HepG2 (cell line): Measurements from ENCODE around the gene BRAF. TPM values are rescaled to one million over a fixed set of nuclear protein-coding genes. Genes with fewer than 3 reads are reported as not detected.

Experiments
- CENPT ChIP-seq: sonication (generic); formaldehyde crosslinking; IDR thresholded peaks from 2 replicates; pipeline ENCODE4 v1.8.0; 2022; ENCODE audit warnings: low read depth, mild to moderate bottlenecking, moderate library complexity, missing genetic modification reagents
- CHD4 ChIP-seq: fragments of 200-600 bp; sonication (generic); IDR thresholded peaks from 2 replicates; pipeline ENCODE4 v1.7.0; 2017; ENCODE audit warnings: mild to moderate bottlenecking, low read length, borderline replicate concordance
- ETV6 ChIP-seq: sonication (generic); formaldehyde crosslinking; conservative IDR thresholded peaks from 2 replicates; pipeline ENCODE4 v1.4.0; 2020; ENCODE audit warnings: missing genetic modification reagents
- FOSL2 ChIP-seq: sonication (generic); formaldehyde crosslinking; IDR thresholded peaks from 2 replicates; pipeline ENCODE4 v1.4.0; 2020; ENCODE audit warnings: missing genetic modification reagents
- HDAC1 ChIP-seq: sonication (generic); formaldehyde crosslinking; IDR thresholded peaks from 2 replicates; pipeline ENCODE4 v1.5.1; 2020; ENCODE audit warnings: mild to moderate bottlenecking, missing genetic modification reagents
- HMGA1 ChIP-seq: sonication (generic); formaldehyde crosslinking; conservative IDR thresholded peaks from 2 replicates; pipeline ENCODE4 v1.4.0; 2020; ENCODE audit warnings: missing genetic modification reagents
- LCORL ChIP-seq, 2 experiments: fragments of 450-650 bp in 1 of 2; sonication (generic) in 1 of 2; formaldehyde crosslinking in 1 of 2; IDR thresholded peaks; 2 replicates each; pipeline versions ENCODE4 v1.5.0 to v1.6.1; 2017 to 2020; ENCODE audit warnings: antibody characterized with exemption in 1 of 2, missing genetic modification reagents in 1 of 2
- MTA3 ChIP-seq: sonication (generic); formaldehyde crosslinking; IDR thresholded peaks from 2 replicates; pipeline ENCODE4 v1.4.0; 2020; ENCODE audit warnings: missing genetic modification reagents
- NFRKB ChIP-seq: fragments of 450-650 bp; IDR thresholded peaks from 2 replicates; pipeline ENCODE4 v1.6.1; 2017
- NR1H2 ChIP-seq: sonication (generic); formaldehyde crosslinking; IDR thresholded peaks from 2 replicates; pipeline ENCODE4 v1.8.1; 2022; ENCODE audit warnings: low read depth, missing genetic modification reagents, borderline replicate concordance
- ONECUT2 ChIP-seq: sonication (generic); formaldehyde crosslinking; IDR thresholded peaks from 2 replicates; pipeline ENCODE4 v1.4.0; 2020; ENCODE audit warnings: missing genetic modification reagents
- RFX3 ChIP-seq: IDR thresholded peaks from 2 replicates; pipeline ENCODE4 v1.6.1; 2016; ENCODE audit warnings: missing biosample characterization, missing genetic modification reagents
- TSC22D2 ChIP-seq: sonication (generic); formaldehyde crosslinking; IDR thresholded peaks from 2 replicates; pipeline ENCODE4 v1.5.1; 2020; ENCODE audit warnings: missing genetic modification reagents, mild to moderate bottlenecking, borderline replicate concordance
- U2AF2 ChIP-seq: fragments of 200-400 bp; formaldehyde crosslinking; IDR thresholded peaks from 2 replicates; pipeline ENCODE4 v1.6.1; 2017; ENCODE audit warnings: low read depth, mild to moderate bottlenecking, low read length
- ZNF670 ChIP-seq: sonication (generic); formaldehyde crosslinking; IDR thresholded peaks from 2 replicates; pipeline ENCODE4 v1.8.0; 2022; ENCODE audit warnings: mild to moderate bottlenecking, missing genetic modification reagents, borderline replicate concordance
- ZNF747 ChIP-seq: sonication (generic); formaldehyde crosslinking; IDR thresholded peaks from 2 replicates; pipeline ENCODE4 v1.8.1; 2023; ENCODE audit warnings: missing genetic modification reagents, mild to moderate bottlenecking, borderline replicate concordance
- ZNF772 ChIP-seq: sonication (generic); formaldehyde crosslinking; IDR thresholded peaks from 2 replicates; pipeline ENCODE4 v1.5.0; 2020; ENCODE audit warnings: mild to moderate bottlenecking, missing genetic modification reagents
- polyA plus RNA-seq, 8 experiments: library from polyadenylated mRNA; depleted of rRNA in 3 of 8; stranded (reverse) in 7 of 8; unstranded in 1 of 8; fragments of >200 nt; fragmentation: Illumina TruSeq in 4 of 8; extraction: Trizol in 4 of 8; gene quantifications; 2 replicates each; pipeline versions ENCODE4 v1.2.1 to v1.2.3, GENCODE V29; 2011 to 2016; ENCODE audit warnings: low read depth in 4 of 8, missing spikeins in 1 of 8, mixed read lengths in 1 of 8; ENCODE audit not compliant: insufficient read depth in 1 of 8
- total RNA-seq, 5 experiments: library from RNA; depleted of rRNA; stranded (reverse); fragments of >200 nt; fragmentation: Illumina TruSeq; extraction: Trizol; gene quantifications; 2 replicates each; pipeline ENCODE4 v1.2.3, GENCODE V29; 2016; ENCODE audit warnings: low read depth in 1 of 5
- TF ChIP-seq, protein P1 (sequence below): IDR thresholded peaks from 2 replicates; pipeline ENCODE4 v1.6.1; 2016; ENCODE audit warnings: mild to moderate bottlenecking
- TF ChIP-seq, protein P2 (sequence below): sonication (generic); formaldehyde crosslinking; IDR thresholded peaks from 2 replicates; pipeline ENCODE4 v1.8.0; 2022; ENCODE audit warnings: mild to moderate bottlenecking, missing genetic modification reagents, moderate library complexity
- TF ChIP-seq, protein P3 (sequence below): sonication (generic); formaldehyde crosslinking; IDR thresholded peaks from 2 replicates; pipeline ENCODE4 v1.4.0; 2020; ENCODE audit warnings: missing genetic modification reagents, borderline replicate concordance
- TF ChIP-seq, protein P4 (sequence below), 2 experiments: fragments of 450-650 bp in 1 of 2; sonication (generic) in 1 of 2; formaldehyde crosslinking; IDR thresholded peaks; 2 replicates each; pipeline versions ENCODE4 v1.5.0 to v1.8.0; 2020 to 2022; ENCODE audit warnings: mild to moderate bottlenecking in 1 of 2, missing genetic modification reagents in 1 of 2

BRAF gene
- total and polyA plus RNA-seq, 2 of the 13 experiments (the other 11 are each of a cell fraction or from before 2014, with no cell fraction given), result 12.5 to 13.4 TPM

DNA sequence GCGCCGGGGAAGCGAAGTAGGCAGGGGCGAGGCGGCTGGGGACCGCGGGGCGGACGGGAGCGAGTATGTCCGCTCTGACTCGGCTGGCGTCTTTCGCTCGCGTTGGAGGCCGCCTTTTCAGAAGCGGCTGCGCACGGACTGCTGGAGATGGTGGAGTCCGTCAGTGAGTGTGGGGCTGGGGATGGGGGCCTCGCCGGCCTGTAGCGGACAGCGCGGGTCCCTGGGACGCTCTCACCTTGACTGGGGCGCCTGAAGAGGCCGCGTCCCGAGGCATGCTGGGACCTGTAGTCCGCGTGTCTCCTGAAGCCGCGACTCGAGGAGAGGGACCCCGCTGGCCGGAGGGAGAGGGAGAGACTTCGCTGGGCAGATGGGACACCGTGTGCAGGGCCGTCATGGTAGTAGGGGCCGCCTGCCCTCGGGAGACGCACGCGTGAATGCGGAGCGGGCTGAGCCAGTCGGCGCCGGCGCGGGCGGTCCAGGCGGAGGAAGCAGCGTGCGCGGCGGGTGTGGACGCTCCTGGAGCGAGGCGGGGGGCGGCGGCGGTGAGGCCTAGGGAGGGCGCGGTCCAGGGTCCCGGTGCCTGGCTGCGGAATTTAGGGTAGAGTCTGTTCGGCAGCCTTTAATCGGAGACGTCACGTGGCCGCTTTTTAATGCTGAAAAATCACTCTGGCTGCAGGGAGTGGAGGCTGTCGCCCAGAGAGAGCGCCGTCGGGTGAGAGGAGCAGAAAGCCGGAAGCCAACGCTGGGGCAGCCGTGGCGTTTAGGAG lies 227.9 kb downstream of the BRAF start, which contains the start of gene NDUFB2 (continued):
- no peak for TF ChIP-seq LCORL (IDR thresholded peaks at IDR 0.05)
- TF ChIP-seq LCORL (CRISPR knock-in tag; IDR thresholded peaks at IDR 0.05), result peak; percentile 85
- 0 out of 2 replicates have a peak, but pooled peaks have one; percentile 57 for TF ChIP-seq TSC22D2
- TF ChIP-seq RFX3, result no peak
- TF ChIP-seq ONECUT2 (CRISPR knock-in tag), result no peak; the same call in 1 of the 2 replicates
- TF ChIP-seq HMGA1 (CRISPR knock-in tag), result no peak
- TF ChIP-seq FOSL2 (CRISPR knock-in tag), result peak; percentile 46
- TF ChIP-seq, protein P1, sequence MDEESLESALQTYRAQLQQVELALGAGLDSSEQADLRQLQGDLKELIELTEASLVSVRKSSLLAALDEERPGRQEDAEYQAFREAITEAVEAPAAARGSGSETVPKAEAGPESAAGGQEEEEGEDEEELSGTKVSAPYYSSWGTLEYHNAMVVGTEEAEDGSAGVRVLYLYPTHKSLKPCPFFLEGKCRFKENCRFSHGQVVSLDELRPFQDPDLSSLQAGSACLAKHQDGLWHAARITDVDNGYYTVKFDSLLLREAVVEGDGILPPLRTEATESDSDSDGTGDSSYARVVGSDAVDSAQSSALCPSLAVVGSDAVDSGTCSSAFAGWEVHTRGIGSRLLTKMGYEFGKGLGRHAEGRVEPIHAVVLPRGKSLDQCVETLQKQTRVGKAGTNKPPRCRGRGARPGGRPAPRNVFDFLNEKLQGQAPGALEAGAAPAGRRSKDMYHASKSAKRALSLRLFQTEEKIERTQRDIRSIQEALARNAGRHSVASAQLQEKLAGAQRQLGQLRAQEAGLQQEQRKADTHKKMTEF (CRISPR knock-in tag), result peak; percentile 95
- peak; percentile 92 for TF ChIP-seq NR1H2 (CRISPR knock-in tag)
- no peak for TF ChIP-seq MTA3 (CRISPR knock-in tag)
- peak; percentile 90; the same call in 1 of the 2 replicates for TF ChIP-seq ZNF670
- TF ChIP-seq, protein P2, sequence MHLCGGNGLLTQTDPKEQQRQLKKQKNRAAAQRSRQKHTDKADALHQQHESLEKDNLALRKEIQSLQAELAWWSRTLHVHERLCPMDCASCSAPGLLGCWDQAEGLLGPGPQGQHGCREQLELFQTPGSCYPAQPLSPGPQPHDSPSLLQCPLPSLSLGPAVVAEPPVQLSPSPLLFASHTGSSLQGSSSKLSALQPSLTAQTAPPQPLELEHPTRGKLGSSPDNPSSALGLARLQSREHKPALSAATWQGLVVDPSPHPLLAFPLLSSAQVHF (CRISPR knock-in tag), result peak; percentile 83; the same call in 1 of the 2 replicates
- no peak for TF ChIP-seq CENPT (CRISPR knock-in tag)
- TF ChIP-seq, protein P3, sequence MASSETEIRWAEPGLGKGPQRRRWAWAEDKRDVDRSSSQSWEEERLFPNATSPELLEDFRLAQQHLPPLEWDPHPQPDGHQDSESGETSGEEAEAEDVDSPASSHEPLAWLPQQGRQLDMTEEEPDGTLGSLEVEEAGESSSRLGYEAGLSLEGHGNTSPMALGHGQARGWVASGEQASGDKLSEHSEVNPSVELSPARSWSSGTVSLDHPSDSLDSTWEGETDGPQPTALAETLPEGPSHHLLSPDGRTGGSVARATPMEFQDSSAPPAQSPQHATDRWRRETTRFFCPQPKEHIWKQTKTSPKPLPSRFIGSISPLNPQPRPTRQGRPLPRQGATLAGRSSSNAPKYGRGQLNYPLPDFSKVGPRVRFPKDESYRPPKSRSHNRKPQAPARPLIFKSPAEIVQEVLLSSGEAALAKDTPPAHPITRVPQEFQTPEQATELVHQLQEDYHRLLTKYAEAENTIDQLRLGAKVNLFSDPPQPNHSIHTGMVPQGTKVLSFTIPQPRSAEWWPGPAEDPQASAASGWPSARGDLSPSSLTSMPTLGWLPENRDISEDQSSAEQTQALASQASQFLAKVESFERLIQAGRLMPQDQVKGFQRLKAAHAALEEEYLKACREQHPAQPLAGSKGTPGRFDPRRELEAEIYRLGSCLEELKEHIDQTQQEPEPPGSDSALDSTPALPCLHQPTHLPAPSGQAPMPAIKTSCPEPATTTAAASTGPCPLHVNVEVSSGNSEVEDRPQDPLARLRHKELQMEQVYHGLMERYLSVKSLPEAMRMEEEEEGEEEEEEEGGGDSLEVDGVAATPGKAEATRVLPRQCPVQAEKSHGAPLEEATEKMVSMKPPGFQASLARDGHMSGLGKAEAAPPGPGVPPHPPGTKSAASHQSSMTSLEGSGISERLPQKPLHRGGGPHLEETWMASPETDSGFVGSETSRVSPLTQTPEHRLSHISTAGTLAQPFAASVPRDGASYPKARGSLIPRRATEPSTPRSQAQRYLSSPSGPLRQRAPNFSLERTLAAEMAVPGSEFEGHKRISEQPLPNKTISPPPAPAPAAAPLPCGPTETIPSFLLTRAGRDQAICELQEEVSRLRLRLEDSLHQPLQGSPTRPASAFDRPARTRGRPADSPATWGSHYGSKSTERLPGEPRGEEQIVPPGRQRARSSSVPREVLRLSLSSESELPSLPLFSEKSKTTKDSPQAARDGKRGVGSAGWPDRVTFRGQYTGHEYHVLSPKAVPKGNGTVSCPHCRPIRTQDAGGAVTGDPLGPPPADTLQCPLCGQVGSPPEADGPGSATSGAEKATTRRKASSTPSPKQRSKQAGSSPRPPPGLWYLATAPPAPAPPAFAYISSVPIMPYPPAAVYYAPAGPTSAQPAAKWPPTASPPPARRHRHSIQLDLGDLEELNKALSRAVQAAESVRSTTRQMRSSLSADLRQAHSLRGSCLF (CRISPR knock-in tag), result no peak
- TF ChIP-seq U2AF2, result no peak
- TF ChIP-seq ETV6 (CRISPR knock-in tag), result no peak; the same call in 1 of the 2 replicates
- TF ChIP-seq NFRKB, result no peak
- no peak for TF ChIP-seq ZNF747 (CRISPR knock-in tag)
- no peak for TF ChIP-seq ZNF772
- peak; percentile 89 for TF ChIP-seq HDAC1
- TF ChIP-seq CHD4, result no peak
- TF ChIP-seq, protein P4, sequence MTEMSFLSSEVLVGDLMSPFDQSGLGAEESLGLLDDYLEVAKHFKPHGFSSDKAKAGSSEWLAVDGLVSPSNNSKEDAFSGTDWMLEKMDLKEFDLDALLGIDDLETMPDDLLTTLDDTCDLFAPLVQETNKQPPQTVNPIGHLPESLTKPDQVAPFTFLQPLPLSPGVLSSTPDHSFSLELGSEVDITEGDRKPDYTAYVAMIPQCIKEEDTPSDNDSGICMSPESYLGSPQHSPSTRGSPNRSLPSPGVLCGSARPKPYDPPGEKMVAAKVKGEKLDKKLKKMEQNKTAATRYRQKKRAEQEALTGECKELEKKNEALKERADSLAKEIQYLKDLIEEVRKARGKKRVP (CRISPR knock-in tag; IDR thresholded peaks at IDR 0.05), result 0 out of 4 replicates have a peak, but pooled peaks of 1 of the 2 experiments have one; percentile 4
